ENCODE data around the gene PRDM10.
"Not testable (repeated sequence)": the region's sequence is repeated elsewhere in the genome, so short reads cannot be mapped to it uniquely, and the experiment has no call there.

Gene PRDM10

GRCh38 chr11:129974672-129975071, 28.0 kb downstream of the PRDM10 start:
- no peak for DNase-seq (ENCODE audit: low read depth)

GRCh38 chr11:129974237-129974636, 28.4 kb downstream of the PRDM10 start:
- DNase-seq (ENCODE audit: low read depth): no peak

DNA sequence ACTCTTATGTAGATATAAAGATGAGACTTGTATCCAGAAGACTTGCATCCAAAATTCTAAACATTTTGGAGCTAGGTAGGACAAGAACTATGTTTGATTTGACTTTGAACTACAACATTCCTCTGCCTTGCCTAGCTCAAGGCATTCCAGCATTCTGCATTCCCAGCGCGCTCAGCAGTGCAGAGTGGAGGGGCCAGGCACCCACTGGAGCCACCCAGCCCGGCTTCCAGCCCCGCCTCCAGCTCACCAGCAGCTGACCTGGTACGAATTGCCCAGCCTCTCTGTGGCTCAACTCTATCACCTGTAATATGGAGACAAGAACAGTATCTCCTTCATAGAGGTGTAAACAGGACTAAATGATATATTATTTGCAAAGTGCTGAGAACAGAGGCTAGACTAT, 28.8 kb downstream of the PRDM10 start:
- no peak for DNase-seq (ENCODE audit: low read depth)

- DNase-seq (ENCODE audit: low read depth): no peak
Measured at GRCh38 chr11:129973068-129973467, 29.6 kb downstream of the PRDM10 start.

GRCh38 chr11:129972611-129973010, 30.0 kb downstream of the PRDM10 start:
- no peak for DNase-seq (ENCODE audit: low read depth)

DNA sequence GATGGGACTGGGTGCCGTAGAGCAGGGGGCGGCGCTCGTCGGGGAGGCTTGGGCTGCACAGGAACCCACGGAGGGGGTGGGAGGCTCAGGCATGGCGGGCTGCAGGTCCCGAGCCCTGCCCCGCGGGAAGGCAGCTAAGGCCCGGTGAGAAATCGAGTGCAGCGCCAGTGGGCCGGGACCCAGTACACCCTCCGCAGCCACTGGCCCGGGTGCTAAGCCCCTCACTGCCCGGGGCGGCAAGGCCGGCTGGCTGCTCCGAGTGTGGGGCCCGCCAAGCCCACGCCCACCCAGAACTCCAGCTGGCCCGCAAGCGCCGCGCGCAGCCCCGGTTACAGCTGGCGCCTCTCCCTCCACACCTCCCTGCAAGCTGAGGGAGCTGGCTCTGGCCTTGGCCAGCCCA, 30.8 kb downstream of the PRDM10 start:
- not testable (repeated sequence) for DNase-seq (ENCODE audit: low read depth)

- no peak for DNase-seq (ENCODE audit: low read depth)
Measured at GRCh38 chr11:129969920-129970319, 32.7 kb downstream of the PRDM10 start.

- no peak for DNase-seq (ENCODE audit: low read depth)
Measured at GRCh38 chr11:129968591-129969419, 33.8 kb downstream of the PRDM10 start.

DNA sequence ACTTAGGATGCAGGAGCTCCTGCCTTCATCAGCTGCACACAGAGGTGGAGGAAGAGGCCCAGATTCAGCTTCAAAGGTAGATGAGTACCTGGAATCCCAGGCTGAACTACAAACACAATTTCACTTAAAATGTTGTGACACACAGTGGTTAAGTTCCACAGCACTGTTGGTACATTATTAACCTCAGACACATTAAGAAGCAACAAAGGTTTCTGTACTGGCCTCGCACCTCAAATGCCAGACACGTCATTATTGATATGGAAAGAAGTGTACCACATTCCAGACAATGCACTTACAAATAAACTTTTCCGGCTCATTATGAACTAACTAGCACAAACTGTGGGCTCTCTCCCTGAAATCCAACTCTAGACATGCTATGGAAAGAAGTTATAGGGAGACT, 34.6 kb downstream of the PRDM10 start:
- no peak for DNase-seq (ENCODE audit: low read depth)

- no peak for DNase-seq (ENCODE audit: low read depth)
Measured at GRCh38 chr11:129965248-129965647, 37.4 kb downstream of the PRDM10 start.

- DNase-seq (ENCODE audit: low read depth): no peak
Measured at GRCh38 chr11:129960216-129961214, 42.1 kb downstream of the PRDM10 start.

DNA sequence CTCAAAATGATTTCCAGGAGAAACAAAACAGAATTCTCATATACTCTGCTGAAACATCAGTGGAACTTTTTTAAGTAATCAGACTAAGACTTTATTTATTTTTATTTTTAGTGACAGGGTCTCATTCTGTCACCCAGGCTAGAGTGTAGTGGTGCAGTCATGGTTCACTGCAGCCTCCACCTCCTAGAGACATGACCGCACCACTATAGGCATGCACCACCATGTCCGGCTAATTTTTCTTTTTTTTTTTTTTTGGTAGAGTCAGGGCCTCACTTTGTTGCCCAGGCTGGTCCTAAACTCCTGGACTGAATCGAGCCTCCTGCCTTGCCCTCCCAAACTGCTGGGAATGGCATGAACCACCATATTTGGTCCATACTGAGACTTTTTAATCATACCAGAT, 42.9 kb downstream of the PRDM10 start:
- DNase-seq (ENCODE audit: low read depth): no peak

DNA sequence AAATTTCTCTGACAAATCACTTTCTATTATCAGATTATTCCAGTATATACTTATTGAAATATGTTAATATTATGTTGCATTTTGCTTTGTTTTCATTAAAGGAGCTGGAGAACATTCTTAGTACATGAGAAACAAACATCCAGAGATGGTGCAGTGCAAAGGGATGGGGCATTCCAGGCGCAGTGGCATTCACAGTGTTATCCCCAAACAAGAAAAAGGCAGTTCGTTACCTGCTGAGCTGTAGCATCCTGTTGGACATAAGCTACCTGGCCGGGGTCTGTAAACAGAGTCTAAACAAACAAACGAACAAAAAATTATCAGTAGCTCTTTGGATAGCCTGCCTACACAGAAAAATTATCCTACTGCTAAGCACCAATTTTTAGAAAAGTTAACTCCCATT, 47.4 kb downstream of the PRDM10 start:
- DNase-seq (ENCODE audit: low read depth): no peak

DNA sequence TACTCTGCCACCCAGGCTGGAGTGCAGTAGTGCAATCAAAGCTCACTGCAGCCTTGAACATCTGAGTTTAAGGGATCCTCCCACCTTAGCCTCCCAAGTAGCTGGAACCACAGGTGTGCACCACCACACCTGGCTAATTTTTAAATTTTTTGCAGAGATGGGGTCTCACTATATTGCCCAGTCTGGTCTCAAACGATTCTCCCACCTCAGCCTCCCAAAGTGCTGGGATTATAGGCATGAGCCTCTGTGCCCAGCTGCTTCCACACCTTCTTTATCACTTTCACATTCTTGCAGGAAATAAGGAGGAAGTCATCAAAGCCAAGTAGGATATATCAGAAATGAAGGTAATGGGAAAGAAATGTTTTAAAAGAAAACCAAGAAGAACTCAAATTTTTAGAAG, 47.9 kb downstream of the PRDM10 start:
- DNase-seq (ENCODE audit: low read depth): not testable (repeated sequence)

DNA sequence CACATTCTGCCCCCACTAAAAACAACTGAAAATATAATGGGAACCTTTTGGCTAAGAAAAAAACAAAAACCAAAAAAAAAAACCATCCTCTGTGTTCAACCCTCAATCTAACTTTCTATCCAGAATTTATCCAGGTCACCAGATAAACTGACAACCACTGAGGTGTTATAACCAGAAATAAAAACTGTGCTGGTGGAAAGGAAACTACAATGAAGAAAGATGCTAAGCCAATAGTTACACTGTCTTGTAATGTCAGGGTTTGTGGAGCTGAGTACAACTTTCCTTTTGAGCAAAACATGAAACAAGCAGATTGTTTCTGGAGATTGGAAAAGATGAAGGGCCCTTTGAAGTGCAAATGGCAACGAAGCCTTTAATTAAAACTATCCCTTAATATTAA, 50.8 kb downstream of the PRDM10 start:
- DNase-seq (ENCODE audit: low read depth): no peak

DNA sequence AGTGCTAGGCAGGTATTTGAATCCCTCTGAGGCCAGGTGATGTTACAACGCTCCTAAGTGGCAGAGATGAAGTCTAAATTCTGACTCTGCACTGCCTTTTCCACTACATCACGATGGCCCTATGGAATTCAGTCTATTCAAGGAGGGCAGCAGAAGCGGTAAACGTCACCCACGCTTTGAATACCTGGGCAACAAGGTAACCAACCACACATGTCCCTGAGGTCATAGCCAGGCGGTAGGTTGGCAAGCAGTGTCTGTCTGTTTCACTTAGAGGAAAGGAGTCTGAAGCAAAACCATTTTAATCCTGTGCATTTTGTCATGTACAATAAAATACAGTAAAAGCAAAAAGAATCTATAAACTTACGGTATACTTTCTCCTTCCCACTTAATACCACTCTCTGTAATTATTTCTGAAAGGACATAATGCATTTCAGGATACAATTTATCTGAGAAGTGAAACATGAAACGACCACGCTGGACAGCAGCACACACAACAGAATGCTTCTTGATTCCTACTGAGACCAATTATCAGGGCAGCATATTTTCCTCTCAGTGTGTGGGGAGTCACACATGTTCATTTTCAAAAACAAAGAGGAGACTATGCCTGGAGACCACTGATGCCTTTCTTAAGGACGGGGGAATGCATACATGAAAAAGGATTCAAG, 51.3 kb downstream of the PRDM10 start:
- no peak for DNase-seq (ENCODE audit: low read depth)

GRCh38 chr11:129950101-129951091, 52.2 kb downstream of the PRDM10 start:
- DNase-seq (ENCODE audit: low read depth): no peak

GRCh38 chr11:129948926-129949466, 53.6 kb downstream of the PRDM10 start:
- no peak for DNase-seq (ENCODE audit: low read depth)

GRCh38 chr11:129947474-129947873, 55.2 kb downstream of the PRDM10 start:
- no peak for DNase-seq (ENCODE audit: low read depth)

GRCh38 chr11:129946965-129947364, 55.7 kb downstream of the PRDM10 start:
- DNase-seq (ENCODE audit: low read depth): no peak

- DNase-seq (ENCODE audit: low read depth): no peak
Measured at GRCh38 chr11:129946256-129946655, 56.4 kb downstream of the PRDM10 start.

Data from T-helper 22 cell (primary cell).